OCI-LY1 (cell line): Measurements from ENCODE around the gene MXD1.
A peak's percentile ranks its signal among the peaks of the same experiment; 100 is the strongest.

ENCODE experiments used
- H2AFZ ChIP-seq: fragments of 200-600 bp; sonication (generic), shearing (Covaris generic); 2 replicates; pipeline ENCODE4 v1.6.0; 2014; ENCODE audit warnings: antibody characterized with exemption, mild to moderate bottlenecking, low read length
- H3F3A ChIP-seq: fragments of 200-600 bp; sonication (generic), shearing (Covaris generic); 2 replicates; pipeline ENCODE4 v1.6.0; 2014; ENCODE audit warnings: mild to moderate bottlenecking, antibody characterized with exemption, low read length, moderate library complexity; ENCODE audit not compliant: insufficient read depth
- H3K27ac ChIP-seq: fragments of 200-600 bp; sonication (generic); 2 replicates; pipeline ENCODE4 v1.5.1; 2014; ENCODE audit warnings: low read length, mixed run types, mild to moderate bottlenecking, low read depth; ENCODE audit not compliant: poor library complexity, severe bottlenecking
- H3K27me3 ChIP-seq: fragments of 200-600 bp; sonication (generic); 2 replicates; pipeline ENCODE4 v1.6.0; 2014; ENCODE audit warnings: antibody characterized with exemption, mild to moderate bottlenecking, low read length, moderate library complexity; ENCODE audit not compliant: insufficient read depth
- H3K36me3 ChIP-seq: fragments of 200-600 bp; sonication (generic); 2 replicates; pipeline ENCODE4 v1.6.1; 2014; ENCODE audit warnings: mild to moderate bottlenecking, antibody characterized with exemption, low read length, moderate library complexity, mixed read lengths; ENCODE audit not compliant: insufficient read depth
- H3K4me1 ChIP-seq: fragments of 200-600 bp; sonication (generic); 2 replicates; pipeline ENCODE4 v1.5.1; 2014; ENCODE audit warnings: mild to moderate bottlenecking, low read length, moderate library complexity; ENCODE audit not compliant: insufficient read depth, severe bottlenecking
- H3K4me2 ChIP-seq: fragments of 200-600 bp; sonication (generic), shearing (Covaris generic); 2 replicates; pipeline ENCODE4 v1.6.1; 2014; ENCODE audit warnings: low read length
- H3K4me3 ChIP-seq: fragments of 200-600 bp; sonication (generic); 2 replicates; pipeline ENCODE4 v1.5.1; 2014; ENCODE audit warnings: low read length, low read depth, mild to moderate bottlenecking, mixed read lengths; ENCODE audit not compliant: poor library complexity, severe bottlenecking
- H3K79me2 ChIP-seq: fragments of 200-600 bp; shearing (Covaris generic); 2 replicates; pipeline ENCODE4 v1.6.1; 2016; ENCODE audit warnings: mixed run types, low read length, mixed read lengths; ENCODE audit not compliant: insufficient read depth
- H3K9ac ChIP-seq: fragments of 200-600 bp; sonication (generic), shearing (Covaris generic); 2 replicates; pipeline ENCODE4 v1.6.1; 2014; ENCODE audit warnings: mild to moderate bottlenecking, low read length, mixed read lengths
- H3K9me2 ChIP-seq: fragments of 200-600 bp; sonication (generic), shearing (Covaris generic); 2 replicates; pipeline ENCODE4 v1.6.1; 2014; ENCODE audit warnings: low read depth, mild to moderate bottlenecking, low read length, mixed read lengths
- H3K9me3 ChIP-seq: fragments of 200-600 bp; shearing (Covaris generic); 2 replicates; pipeline ENCODE4 v1.6.1; 2014; ENCODE audit warnings: low read length, mixed read lengths
- H4K20me1 ChIP-seq: fragments of 200-600 bp; sonication (generic), shearing (Covaris generic); 2 replicates; pipeline ENCODE4 v1.6.0; 2016; ENCODE audit warnings: mild to moderate bottlenecking, low read length; ENCODE audit not compliant: insufficient read depth
- CTCF ChIP-seq: fragments of 200-600 bp; sonication (generic), shearing (Covaris generic); IDR thresholded peaks from 2 replicates; pipeline ENCODE4 v1.5.1; 2017; ENCODE audit warnings: mild to moderate bottlenecking, antibody characterized with exemption, low read length, moderate library complexity, mixed read lengths
- EZH2 ChIP-seq: fragments of 200-600 bp; sonication (generic), shearing (Covaris generic); IDR thresholded peaks from 2 replicates; pipeline ENCODE4 v1.8.0; 2017; ENCODE audit warnings: borderline replicate concordance, mixed run types, mild to moderate bottlenecking, antibody characterized with exemption, low read length, moderate library complexity, mixed read lengths

The MXD1 gene

GRCh38 chr2:69902213-69902922 is 12.5 kb upstream of the MXD1 start:
- H3K27me3 ChIP-seq = no peaks in the 10 kb centered on the region
- H3K27ac ChIP-seq = peak overlapping the region; percentile 72
- H3K9ac ChIP-seq = peak overlapping the region; percentile 23; the same call in 1 of the 2 replicates

GRCh38 chr2:69907216-69907615 is 7.7 kb upstream of the MXD1 start:
- Histone ChIP-seq H3K4me2 (no peak overlapping the region), H3K27me3 (no peaks in the 10 kb centered on the region), H3K79me2 (no peaks in the 10 kb centered on the region), H3K9ac (no peak overlapping the region), H3K4me1 (peaks cover 12% of the 10 kb centered on the region), H3F3A (0 out of 2 replicates have a peak, but pooled peaks cover 5% of the 10 kb centered on the region), H3K9me2 (no peaks in the 10 kb centered on the region), H3K36me3 (peaks cover 59% of the 10 kb centered on the region), H3K9me3 (no peaks in the 10 kb centered on the region), H3K27ac (no peak overlapping the region), H3K4me3 (no peak overlapping the region), H4K20me1 (no peaks in the 10 kb centered on the region), H2AFZ (no peak overlapping the region)
- TF ChIP-seq EZH2 = no peak
- no peak for TF ChIP-seq CTCF

More at GRCh38 chr2:69902213-69902922, 12.5 kb upstream of the MXD1 start:
- Histone ChIP-seq H2AFZ (no peak overlapping the region), H3K9me3 (no peaks in the 10 kb centered on the region), H3K4me2 (peak overlapping the region; percentile 47), H3K36me3 (peaks cover 70% of the 10 kb centered on the region), H4K20me1 (no peaks in the 10 kb centered on the region), H3K79me2 (no peaks in the 10 kb centered on the region), H3F3A (peaks cover 10% of the 10 kb centered on the region; the same call in 1 of the 2 replicates), H3K4me1 (peaks cover 32% of the 10 kb centered on the region), H3K9me2 (no peaks in the 10 kb centered on the region), H3K4me3 (peak overlapping the region; percentile 50)
- TF ChIP-seq CTCF (no peak), EZH2 (no peak)

GRCh38 chr2:69911985-69912563 is 2.8 kb upstream of the MXD1 start:
- H3K79me2 ChIP-seq = peaks cover 4% of the 10 kb centered on the region; the same call in 1 of the 2 replicates
- H3K9ac ChIP-seq = no peak overlapping the region
- peaks cover 29% of the 10 kb centered on the region; the same call in 1 of the 2 replicates for H3K36me3 ChIP-seq
- 0 out of 2 replicates have a peak, but pooled peaks cover 9% of the 10 kb centered on the region for H3F3A ChIP-seq
- no peaks in the 10 kb centered on the region for H3K27me3 ChIP-seq
- H3K9me2 ChIP-seq = no peaks in the 10 kb centered on the region
- H2AFZ ChIP-seq = no peak overlapping the region
- TF ChIP-seq CTCF (peak; percentile 67), EZH2 (no peak)
- H4K20me1 ChIP-seq = no peaks in the 10 kb centered on the region
- H3K4me1 ChIP-seq = peaks cover 31% of the 10 kb centered on the region
- no peak overlapping the region for H3K27ac ChIP-seq
- no peak overlapping the region for H3K4me2 ChIP-seq
- H3K4me3 ChIP-seq = no peak overlapping the region
- H3K9me3 ChIP-seq = no peaks in the 10 kb centered on the region
